ENCODE data around the gene SESN2. TPM values are rescaled to one million over a fixed set of nuclear protein-coding genes. Genes with fewer than 3 reads are reported as not detected.

Gene SESN2
- polyA plus RNA-seq, 1 donor, result 3.9 TPM

- DNase-seq, result peak; percentile 11
Observed at GRCh38 chr1:28329395-28330153, 70.3 kb downstream of the SESN2 start.

Other genes with a start within 250 kb of the SESN2 start
- 20.4 TPM for gene EYA3, start 170.9 kb upstream of the SESN2 start, polyA plus RNA-seq (ENCODE audit: insufficient read length)
- gene PTAFR, start 82.8 kb upstream of the SESN2 start, polyA plus RNA-seq (ENCODE audit: insufficient read length), result 2.8 TPM
- gene DNAJC8, start 26.5 kb upstream of the SESN2 start, polyA plus RNA-seq (ENCODE audit: insufficient read length), result 71.5 TPM
- 86.6 TPM for gene ATP5IF1, start 23.4 kb upstream of the SESN2 start, polyA plus RNA-seq (ENCODE audit: insufficient read length)
- gene MED18, start 69.5 kb downstream of the SESN2 start, polyA plus RNA-seq (ENCODE audit: insufficient read length), result 11.4 TPM
- 30.0 TPM for gene PHACTR4, start 110.2 kb downstream of the SESN2 start, polyA plus RNA-seq (ENCODE audit: insufficient read length)
- gene RCC1, start 246.5 kb downstream of the SESN2 start, polyA plus RNA-seq (ENCODE audit: insufficient read length), result 33.3 TPM